Endothelial cell of hepatic sinusoid (primary cell): ENCODE measurements around the gene CDYL.

Experiments
- in situ Hi-C: cut with HindIII; loops from 2 replicates; pipeline ENCODE4 v1.10.0; 2017; ENCODE audit warnings: low sequenced_read_pairs

Gene CDYL

DNA sequence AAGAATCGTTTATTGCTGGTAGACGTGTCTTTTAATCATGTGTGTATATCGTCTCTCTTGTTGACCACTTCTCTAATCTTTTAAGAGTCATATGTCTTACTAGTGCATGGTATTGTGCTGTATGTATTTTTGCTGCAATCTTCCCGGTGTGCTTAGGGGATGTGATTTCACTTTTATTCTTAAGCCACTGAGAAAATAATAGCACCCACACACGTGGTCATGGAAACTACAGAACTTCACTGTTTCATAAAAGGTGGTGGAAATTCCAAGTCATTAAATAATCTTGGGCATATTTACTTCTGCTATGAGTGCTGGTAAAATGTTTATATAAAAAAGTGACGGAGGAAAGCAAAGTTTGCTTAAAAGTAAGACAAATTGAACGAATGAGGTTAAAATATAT, 3.0 kb upstream of the CDYL start:
- in situ Hi-C loops: no loop called here

GRCh38 chr6:4774296-4774695, 1.9 kb upstream of the CDYL start:
- in situ Hi-C loops: no loop called here

- in situ Hi-C loops: no loop called here
Observed at GRCh38 chr6:4774715-4775493, 1.3 kb upstream of the CDYL start.

DNA sequence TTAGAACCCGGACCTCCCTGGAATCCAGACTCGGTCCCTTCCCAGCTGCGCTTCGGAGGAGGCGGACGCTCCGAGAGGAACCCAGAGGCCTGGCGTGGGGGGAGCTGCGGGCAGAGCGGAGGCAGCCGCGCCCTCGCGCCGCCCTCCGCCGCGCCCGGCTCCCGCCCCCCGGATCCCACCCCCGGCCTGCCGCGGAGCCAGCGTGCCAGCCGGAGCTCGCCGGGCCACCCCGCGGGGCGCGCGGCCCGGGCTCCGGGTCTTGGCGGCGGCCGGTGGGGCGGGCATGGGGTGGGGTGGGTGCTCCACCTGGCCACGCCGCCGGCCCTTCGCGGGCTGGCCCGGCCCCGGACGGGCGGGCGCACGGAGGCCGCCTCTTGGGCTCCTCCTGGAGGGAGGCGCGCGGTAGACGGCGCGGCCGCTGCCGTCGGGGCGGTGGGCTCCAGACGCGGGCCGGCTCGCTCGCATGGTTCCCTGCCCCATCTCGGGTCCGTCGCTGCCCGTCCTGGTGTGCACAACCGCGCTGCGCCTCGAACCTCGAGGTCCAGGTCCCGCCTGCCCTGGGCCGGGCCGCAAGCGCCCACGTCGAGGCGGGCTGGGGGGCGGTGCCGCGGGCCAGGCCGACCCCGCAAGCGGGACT, 592 bp upstream of the CDYL start:
- in situ Hi-C loops: no loop called here

DNA sequence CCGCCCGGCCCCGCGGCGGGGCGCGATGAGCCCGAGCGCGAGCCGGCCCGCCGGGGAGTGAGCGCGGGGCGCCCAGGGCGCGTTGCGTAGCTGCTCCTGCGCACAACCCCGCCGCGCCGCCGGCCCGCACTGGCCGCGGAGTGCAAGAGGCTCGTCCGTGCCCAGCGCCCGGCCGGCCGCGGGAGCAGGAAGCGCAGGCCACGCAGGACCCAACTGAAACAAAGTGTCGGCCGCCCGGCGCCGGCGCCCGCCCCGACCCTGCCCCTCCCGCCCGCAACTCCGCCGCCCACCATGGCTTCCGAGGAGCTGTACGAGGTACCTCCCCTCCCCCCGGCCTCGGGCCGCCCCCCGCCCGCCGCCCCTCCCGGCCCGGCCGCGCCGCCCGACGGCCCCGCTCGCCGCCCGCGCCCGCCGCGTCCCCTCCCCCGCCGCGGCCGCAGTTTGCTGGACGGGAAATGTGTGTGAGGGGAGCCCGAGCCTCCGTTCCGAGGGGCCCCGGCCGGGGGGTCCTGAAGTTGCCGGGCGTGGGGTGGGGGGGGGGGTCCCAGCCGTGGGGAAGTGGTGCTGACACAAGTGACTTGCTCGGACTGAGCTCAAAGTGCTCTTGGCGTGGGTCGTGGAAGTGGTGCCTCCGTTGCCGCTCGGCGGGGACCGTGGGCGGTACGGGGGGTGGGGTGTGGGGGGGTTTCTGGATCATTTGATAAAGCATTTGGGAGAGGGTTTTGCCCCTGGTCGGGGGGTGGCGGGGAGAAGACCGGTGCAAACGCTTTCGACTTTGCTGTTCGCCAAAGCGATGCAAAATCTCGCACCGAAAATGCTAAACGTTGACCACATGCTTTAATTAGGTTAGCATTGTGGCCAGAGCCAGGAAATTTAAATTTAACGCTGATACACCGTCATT, 539 bp downstream of the CDYL start:
- in situ Hi-C loops: no loop called here

GRCh38 chr6:4777394-4777935, 1.3 kb downstream of the CDYL start:
- in situ Hi-C loops: no loop called here

- in situ Hi-C loops: no loop called here
Observed at GRCh38 chr6:4778086-4778485, 1.9 kb downstream of the CDYL start.

DNA sequence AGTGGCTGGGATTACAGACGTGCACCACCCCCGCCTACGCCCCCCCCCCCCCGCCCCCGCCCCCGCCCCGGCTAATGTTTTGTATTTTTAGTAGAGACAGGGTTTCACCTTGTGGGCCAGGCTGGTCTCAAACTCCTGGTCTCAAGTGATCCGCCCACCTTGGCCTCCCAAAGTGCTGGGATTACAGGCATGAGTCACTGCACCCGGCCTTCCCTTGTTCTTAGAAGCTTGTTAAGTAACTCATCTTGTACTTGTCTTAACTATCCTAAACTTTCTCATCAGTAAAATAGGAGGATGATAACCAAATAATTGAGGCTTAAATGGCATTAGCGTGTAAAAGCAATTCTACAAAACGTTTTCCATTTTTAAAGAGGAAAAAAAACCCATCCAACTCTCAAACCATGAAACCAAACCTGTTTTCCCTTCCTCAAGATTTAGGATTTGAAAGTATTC, 4.2 kb downstream of the CDYL start:
- in situ Hi-C loops: no loop called here

GRCh38 chr6:4781426-4781825, 5.2 kb downstream of the CDYL start:
- in situ Hi-C loops: no loop called here

DNA sequence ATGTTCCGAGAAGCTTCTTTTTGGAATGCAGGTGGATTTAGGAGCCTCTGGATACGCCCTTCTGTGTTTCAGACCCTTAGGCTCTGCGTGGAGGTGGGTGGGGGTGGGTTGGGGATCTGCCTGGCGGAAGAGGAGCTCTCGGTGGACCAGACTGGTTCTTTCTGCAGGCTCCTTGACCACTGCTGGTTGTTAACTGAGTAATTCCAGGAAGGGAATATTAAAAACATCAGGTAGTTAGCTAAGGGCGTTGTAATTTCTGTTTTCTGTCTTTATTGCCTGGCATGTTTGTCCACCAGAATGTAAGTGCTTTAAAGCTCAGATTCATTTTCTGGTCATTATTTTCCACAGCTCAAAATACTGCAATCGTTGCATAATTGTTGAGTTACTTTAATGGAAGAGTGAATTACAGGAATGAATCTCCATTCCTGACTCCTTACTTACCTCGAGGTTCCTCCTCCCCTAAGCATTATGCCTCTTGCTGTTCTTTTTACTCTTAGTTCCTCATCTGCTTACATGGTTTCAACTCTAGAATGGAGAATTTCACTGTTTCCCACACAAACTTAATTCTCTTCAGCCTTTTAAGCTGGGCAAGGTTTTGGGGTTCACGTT, 5.9 kb downstream of the CDYL start:
- in situ Hi-C loops: no loop called here

GRCh38 chr6:4786996-4787395, 10.8 kb downstream of the CDYL start:
- in situ Hi-C loops: no loop called here

GRCh38 chr6:4788482-4788881, 12.3 kb downstream of the CDYL start:
- in situ Hi-C loops: no loop called here

GRCh38 chr6:4788953-4789584, 12.9 kb downstream of the CDYL start:
- in situ Hi-C loops: no loop called here

DNA sequence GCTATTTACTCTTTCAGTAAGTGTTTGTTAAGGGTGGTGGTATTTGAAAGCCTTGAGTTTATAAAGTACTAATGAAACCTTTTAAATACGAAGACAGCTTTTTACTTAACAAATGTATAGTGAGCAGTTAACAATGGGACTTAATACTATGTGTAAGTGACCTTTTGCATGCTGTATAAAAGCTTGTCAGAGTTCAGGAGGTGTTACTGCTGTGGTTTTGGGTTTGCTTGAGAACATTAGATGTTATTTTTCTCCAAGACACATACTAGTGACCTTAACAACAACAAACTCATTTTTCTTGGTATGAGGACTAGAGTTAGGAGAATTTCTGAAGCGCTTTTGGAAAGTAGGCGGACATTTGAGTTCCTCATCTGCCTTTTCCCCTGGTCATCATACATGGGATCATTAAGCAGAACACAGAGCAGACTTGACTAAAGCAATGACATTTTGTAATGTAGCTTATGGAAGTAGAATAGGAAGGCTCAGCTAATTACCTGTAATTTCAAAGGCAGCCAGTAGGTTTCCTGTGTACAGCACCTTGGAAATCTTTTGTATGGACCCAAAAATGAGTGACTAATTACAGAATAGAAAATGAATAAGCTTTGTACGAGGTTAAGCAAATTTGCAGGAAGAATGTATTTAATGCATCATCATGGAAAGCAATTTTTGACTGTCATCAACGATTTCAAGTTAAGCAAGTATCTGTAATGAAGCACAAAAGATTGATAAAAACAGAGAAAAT, 14.1 kb downstream of the CDYL start:
- in situ Hi-C loops: no loop called here

- in situ Hi-C loops: no loop called here
Observed at GRCh38 chr6:4794140-4794707, 18.0 kb downstream of the CDYL start.

DNA sequence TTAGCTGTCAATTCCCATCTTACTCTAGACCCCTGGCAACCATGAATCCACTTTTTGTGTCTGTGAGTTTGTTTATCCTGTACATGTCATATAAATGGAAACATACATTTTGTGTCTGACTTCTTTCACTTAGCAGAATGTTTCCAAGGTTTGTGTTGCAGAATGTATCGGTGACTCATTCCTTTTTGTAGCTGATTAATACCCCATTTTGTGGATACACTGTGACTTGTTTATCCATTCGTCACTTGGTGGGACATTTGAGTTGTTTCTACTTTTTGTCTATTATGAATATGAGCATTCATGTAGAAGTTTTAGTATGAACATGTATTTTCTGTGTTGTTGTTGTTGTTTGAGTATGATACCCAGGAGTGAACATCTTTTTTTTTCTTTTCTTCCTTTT, 21.4 kb downstream of the CDYL start:
- in situ Hi-C loops: no loop called here

DNA sequence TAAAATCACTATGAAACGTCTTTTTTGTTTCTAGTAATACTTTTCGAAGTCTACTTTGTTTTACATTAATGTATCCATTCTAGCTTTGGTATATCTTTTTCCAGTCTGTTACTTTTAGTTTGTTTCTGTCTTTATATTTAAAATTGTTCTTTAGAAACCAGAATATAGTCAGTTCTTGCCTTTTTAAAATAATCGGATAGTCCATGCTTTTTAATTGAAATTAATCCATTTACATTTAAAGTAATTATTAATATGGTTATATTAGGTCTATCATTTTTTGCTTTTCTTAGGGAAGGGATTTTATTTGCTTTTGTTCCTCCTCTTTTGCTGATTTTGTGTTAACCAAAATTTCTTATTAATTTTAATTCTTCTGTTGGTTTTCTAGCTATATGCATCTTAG, 23.7 kb downstream of the CDYL start:
- in situ Hi-C loops: no loop called here

DNA sequence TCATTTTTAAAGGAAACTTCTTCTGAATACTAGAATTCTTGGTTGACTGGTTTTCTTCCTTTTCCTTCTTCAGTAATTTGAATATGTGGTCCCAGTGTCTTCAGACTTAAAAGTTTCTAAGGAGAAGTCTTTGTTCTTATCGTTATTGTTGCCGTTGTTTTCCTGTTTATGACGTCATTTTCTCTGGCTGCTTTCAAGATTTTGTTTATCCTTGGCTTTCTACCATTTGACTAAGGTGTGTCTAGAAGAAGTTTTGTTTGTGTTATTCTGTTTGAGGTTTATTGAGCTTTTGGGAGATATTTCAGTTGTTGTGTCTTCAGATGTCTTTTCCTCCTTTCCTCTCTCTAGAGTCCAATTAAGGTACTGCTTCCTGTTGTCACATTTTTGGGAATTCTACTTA, 24.5 kb downstream of the CDYL start:
- in situ Hi-C loops: no loop called here

DNA sequence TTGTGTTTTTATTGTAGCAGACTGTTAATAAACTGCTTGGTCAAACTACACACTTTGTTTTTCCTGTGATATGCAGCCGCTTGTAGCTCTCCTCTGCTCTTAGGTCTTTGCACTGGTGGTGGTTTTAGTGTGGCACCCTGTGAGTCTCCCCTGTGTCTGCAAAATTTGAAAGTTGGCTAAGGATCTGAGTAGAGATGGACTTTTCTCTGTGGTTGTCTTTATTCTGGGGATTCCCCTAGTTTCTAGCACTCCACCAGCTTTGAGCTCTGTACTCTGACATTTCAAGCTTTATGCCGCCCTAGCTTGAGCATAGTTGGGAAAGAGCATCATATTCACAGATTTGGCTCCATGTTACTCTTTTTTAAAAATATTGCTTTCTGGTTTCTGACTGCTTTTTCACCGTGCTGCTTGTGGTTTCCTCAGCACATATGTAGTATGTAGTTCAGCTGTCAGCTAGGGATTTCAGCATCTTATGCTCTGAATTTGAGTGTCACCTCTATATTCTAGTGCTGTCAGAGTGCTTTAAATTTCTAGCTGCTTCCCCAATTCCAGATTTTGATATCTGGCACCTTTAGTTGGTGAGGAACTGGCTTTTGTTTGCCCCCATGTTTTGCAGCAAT, 25.4 kb downstream of the CDYL start:
- in situ Hi-C loops: no loop called here
